C4-2B (cell line): ENCODE measurements around the gene MBOAT2.

Experiments used
- H3K27ac ChIP-seq: fragments of 450-650 bp; 2 replicates; pipeline ENCODE4 v1.5.1; 2017
- ZFX ChIP-seq: fragments of 450-650 bp; IDR thresholded peaks from 2 replicates; pipeline ENCODE4 v1.6.1; 2017
- TF ChIP-seq, protein P1 (sequence below): fragments of 450-650 bp; conservative IDR thresholded peaks from 2 replicates; pipeline ENCODE4 v1.5.1; 2017; ENCODE audit warnings: mild to moderate bottlenecking

The MBOAT2 gene

GRCh38 chr2:9024575-9024974, 21.1 kb upstream of the MBOAT2 start:
- H3K27ac ChIP-seq = no peak overlapping the region
- TF ChIP-seq, protein P1, sequence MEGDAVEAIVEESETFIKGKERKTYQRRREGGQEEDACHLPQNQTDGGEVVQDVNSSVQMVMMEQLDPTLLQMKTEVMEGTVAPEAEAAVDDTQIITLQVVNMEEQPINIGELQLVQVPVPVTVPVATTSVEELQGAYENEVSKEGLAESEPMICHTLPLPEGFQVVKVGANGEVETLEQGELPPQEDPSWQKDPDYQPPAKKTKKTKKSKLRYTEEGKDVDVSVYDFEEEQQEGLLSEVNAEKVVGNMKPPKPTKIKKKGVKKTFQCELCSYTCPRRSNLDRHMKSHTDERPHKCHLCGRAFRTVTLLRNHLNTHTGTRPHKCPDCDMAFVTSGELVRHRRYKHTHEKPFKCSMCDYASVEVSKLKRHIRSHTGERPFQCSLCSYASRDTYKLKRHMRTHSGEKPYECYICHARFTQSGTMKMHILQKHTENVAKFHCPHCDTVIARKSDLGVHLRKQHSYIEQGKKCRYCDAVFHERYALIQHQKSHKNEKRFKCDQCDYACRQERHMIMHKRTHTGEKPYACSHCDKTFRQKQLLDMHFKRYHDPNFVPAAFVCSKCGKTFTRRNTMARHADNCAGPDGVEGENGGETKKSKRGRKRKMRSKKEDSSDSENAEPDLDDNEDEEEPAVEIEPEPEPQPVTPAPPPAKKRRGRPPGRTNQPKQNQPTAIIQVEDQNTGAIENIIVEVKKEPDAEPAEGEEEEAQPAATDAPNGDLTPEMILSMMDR = no peak
- TF ChIP-seq ZFX = no peak

DNA sequence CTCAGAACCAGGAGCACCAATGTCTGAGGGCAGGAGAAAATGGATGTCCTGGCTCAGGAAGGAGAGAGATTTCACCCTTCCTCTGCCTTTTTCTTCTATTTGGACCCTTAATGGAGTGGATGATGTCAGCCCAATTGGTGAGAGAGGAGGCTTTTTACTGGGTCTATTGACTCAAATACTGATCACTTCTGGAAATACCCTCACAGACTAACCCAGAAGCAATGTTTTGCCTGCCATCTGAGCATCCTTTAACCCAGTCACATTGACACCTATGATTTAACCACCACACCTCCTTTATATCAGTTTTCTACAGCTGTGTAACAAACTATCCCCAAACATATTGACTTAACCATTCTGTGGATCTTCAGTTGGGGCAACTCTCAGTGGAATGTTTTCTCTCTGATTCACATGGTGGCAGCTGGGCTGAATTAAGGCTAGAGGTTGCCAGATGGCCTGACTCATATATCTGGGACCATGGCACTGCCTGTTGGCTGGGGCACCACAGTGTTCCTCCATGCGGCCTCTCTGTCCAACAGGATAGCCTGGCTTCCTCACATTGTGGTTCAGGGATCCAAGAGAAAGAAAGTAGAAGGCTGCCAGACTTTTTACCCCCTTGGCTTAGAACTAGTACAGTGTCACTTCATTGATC, 18.2 kb upstream of the MBOAT2 start:
- H3K27ac ChIP-seq = no peak overlapping the region
- TF ChIP-seq, protein P1 = no peak
- TF ChIP-seq ZFX = no peak

DNA sequence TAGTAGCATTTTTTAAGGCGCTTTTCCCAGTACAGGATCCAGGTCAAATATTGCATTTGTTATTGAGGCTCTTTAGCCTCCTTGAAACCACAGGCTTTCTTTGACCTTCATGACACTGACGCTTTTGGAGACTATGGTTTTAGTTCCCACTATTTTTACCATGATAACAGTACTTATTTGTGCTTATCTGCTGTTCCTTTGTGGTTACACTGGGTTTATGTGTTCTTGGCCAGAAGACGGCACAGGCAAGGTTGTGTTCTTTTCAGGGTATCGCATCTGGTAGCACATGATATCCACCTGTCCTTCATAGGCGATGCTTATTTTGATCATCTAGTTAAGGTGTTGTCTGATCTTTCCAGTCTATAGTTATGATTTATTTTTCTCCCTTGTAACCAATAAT, 16.8 kb upstream of the MBOAT2 start:
- no peak overlapping the region for H3K27ac ChIP-seq
- TF ChIP-seq ZFX = no peak
- TF ChIP-seq, protein P1 = no peak

DNA sequence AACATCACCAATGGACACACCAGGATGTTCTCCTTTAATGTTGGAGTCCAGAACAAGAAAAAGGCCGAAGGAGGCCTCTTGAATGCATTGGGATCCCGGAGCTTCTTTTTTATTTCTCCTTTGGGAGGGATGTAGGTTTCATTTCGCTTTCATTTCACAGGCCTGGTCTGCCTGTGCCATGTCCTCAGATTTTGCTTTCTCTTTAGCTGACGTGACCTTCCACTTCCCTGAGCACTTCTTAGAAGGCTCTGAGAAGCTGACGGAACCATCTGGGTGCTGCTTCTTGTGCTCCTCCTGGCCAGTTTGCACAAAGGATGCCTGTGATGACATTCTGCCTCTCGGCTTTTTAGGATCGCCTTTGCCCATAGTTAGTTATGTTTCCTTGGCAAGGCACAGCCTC, 15.1 kb upstream of the MBOAT2 start:
- TF ChIP-seq ZFX = no peak
- TF ChIP-seq, protein P1 = no peak

GRCh38 chr2:9018109-9018508, 14.6 kb upstream of the MBOAT2 start:
- H3K27ac ChIP-seq = no peak overlapping the region
- TF ChIP-seq ZFX = no peak
- TF ChIP-seq, protein P1 = no peak

More for the DNA sequence above, 15.1 kb upstream of the MBOAT2 start:
- no peak overlapping the region for H3K27ac ChIP-seq

DNA sequence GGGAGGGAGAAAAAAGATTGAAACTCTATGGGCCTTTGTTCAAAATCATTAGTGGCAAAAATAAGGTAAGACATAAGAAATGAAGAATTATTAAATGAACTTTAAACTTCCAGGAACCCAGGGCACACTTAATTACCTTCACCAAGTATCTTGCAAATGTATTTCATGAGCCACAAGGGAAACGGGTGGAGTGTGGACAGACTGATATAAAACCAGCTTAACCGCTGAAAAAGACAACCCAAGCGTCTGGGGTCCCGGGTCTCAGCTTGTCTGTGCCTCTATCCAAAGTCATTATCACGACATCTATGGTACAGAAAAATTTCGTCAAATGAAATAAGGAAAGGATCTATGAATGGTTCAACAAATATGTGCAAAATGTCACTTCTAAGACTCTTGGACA, 13.9 kb upstream of the MBOAT2 start:
- no peak overlapping the region for H3K27ac ChIP-seq
- TF ChIP-seq, protein P1 = no peak
- TF ChIP-seq ZFX = no peak

DNA sequence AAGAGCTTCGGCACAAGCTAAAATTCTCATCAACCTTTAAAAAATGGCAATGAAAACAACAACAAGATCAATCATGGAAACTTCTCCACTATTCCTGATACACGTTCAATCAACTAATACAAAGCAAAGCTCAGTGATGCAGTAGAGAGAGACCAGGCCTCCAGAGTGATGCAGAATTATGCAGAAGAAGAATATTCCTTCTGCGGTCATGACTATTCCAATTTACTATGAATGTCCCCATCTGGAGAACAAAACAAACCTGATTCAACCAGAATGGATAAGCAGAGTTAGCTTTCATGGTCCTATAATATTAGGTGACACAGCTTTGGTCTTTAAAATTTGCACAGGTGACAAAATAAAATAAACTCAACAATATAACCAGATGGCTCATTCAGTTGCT, 12.5 kb upstream of the MBOAT2 start:
- TF ChIP-seq, protein P1 = no peak
- TF ChIP-seq ZFX = no peak
- no peak overlapping the region for H3K27ac ChIP-seq
